GM12892 (cell line): ENCODE measurements around the gene CTPS1.

ENCODE experiments used
- POLR2A ChIP-seq: IDR thresholded peaks from 2 replicates; pipeline ENCODE4 v1.6.1; 2011; ENCODE audit warnings: low read depth, low read length, control low read depth
- POLR2AphosphoS5 ChIP-seq: IDR thresholded peaks from 2 replicates; pipeline ENCODE4 v1.6.1; 2011; ENCODE audit warnings: low read depth, low read length, control low read depth

DNA sequence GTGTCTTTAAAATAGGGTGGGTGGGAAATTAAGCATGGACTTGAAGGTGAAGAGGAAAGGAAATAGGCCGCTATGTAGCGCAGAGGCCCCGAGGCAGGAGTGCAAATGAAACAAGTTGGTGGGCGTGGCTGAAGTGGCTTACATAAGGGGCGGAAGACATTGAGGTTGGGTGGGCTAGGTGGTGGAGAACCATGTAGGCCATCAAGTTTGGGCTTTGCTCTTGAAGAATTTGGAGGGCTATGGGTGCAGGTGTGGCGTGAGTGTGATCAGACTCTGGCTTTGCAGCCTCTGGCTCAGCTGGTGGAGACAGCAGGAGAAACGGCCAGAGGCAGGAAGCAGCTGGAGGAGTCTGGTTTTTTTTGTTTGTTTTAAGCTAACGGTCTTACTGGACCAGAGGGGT, 35.4 kb downstream of the CTPS1 start:
- TF ChIP-seq POLR2A (no peak), POLR2AphosphoS5 (peak; percentile 69; the same call in 1 of the 2 replicates)
